Measurements from ENCODE around the gene TTC14. TPM values are rescaled to one million over a fixed set of nuclear protein-coding genes. Genes with fewer than 3 reads are reported as not detected.

The TTC14 gene
- total and polyA plus RNA-seq, 2 of the 8 experiments (the other 6 are each of a cell fraction or from before 2014, with no cell fraction given), result 10.2 to 22.3 TPM

- FAIRE-seq, result no peak
Measured at GRCh38 chr3:180657094-180657493, 55.1 kb downstream of the TTC14 start.

More at GRCh38 chr3:180657094-180657493, 55.1 kb downstream of the TTC14 start:
- H3K79me1 ChIP-seq (ENCODE audit: low read depth, low read length), result no peaks in the 10 kb centered on the region
- H3K14ac ChIP-seq (ENCODE audit: insufficient read length), result no peak overlapping the region
- no peaks in the 10 kb centered on the region for H3K23me2 ChIP-seq (ENCODE audit: low read depth, low read length)
- CTCF ChIA-PET (ENCODE audit: partially characterized antibody), result interaction anchor here (0.8 to 1.8 kb wide), 7 partner anchors 9 to 889 kb away, joined by 3 to 5 read pairs (median 3); partner anchors contain the start of gene CCDC39
- H2BK12ac ChIP-seq (ENCODE audit: low read depth, low read length), result no peak overlapping the region
- no peak overlapping the region for H3K4me2 ChIP-seq (ENCODE audit: insufficient read depth in 1 of 2, low read depth in 2 of 2, low read length in 2 of 2)
- no peak overlapping the region for H4K91ac ChIP-seq (replicated peaks; ENCODE audit: insufficient read length, low read length)
- no peaks in the 10 kb centered on the region for H3K36me3 ChIP-seq (ENCODE audit: control insufficient read depth in 2 of 4, insufficient read depth in 4 of 4, low read length in 3 of 4)
- no peak overlapping the region for H3K4me3 ChIP-seq (ENCODE audit: extremely low read depth in 1 of 4, insufficient read depth in 2 of 4, low read depth in 3 of 4, low read length in 4 of 4)
- no peak for DNase-seq (ENCODE audit: low read depth in 1 of 2, low spot score in 2 of 2)
- no peak overlapping the region for H2BK5ac ChIP-seq (ENCODE audit: low read depth, low read length)
- H3K79me2 ChIP-seq (ENCODE audit: control insufficient read depth in 1 of 2, insufficient read depth in 2 of 2, low read length in 2 of 2), result no peaks in the 10 kb centered on the region
- no peak overlapping the region for H3K18ac ChIP-seq (ENCODE audit: extremely low read depth, low read length)
- no peak overlapping the region for H3K9ac ChIP-seq (replicated peaks in 1 of 4; ENCODE audit: extremely low read depth in 1 of 4, low read depth in 3 of 4, low read length in 3 of 4)
- no peaks in the 10 kb centered on the region for H3K9me3 ChIP-seq (ENCODE audit: insufficient read depth in 2 of 2, low read depth in 1 of 2, low read length in 1 of 2)
- no peak overlapping the region for H4K8ac ChIP-seq (ENCODE audit: extremely low read depth, insufficient read depth, low read length)
- no peak overlapping the region for H3K4ac ChIP-seq (replicated peaks; ENCODE audit: insufficient read length, low read depth, low read length)
- no peak overlapping the region for H3K27ac ChIP-seq (ENCODE audit: low read depth, low read length)
- TF ChIP-seq SP4 (IDR thresholded peaks at IDR 0.05; ENCODE audit: low read length), result no peak
- no peak for TF ChIP-seq KDM4A (IDR thresholded peaks at IDR 0.05; ENCODE audit: low read depth, low read length, severe bottlenecking)
- no peak for TF ChIP-seq BCL11A (IDR thresholded peaks at IDR 0.05; ENCODE audit: low read depth in 2 of 2, low read length in 2 of 2)
- TF ChIP-seq CHD1 (IDR thresholded peaks at IDR 0.05; ENCODE audit: low read depth, low read length), result no peak
- TF ChIP-seq, protein P1, sequence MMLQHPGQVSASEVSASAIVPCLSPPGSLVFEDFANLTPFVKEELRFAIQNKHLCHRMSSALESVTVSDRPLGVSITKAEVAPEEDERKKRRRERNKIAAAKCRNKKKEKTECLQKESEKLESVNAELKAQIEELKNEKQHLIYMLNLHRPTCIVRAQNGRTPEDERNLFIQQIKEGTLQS (IDR thresholded peaks at IDR 0.05; ENCODE audit: insufficient read depth, low read depth, low read length), result no peak
- TF ChIP-seq BRCA1 (IDR thresholded peaks at IDR 0.05; ENCODE audit: low read depth, low read length), result no peak
- no peak for TF ChIP-seq SP1 (IDR thresholded peaks at IDR 0.05; ENCODE audit: low read depth, low read length)
- TF ChIP-seq KDM5A (IDR thresholded peaks at IDR 0.05; ENCODE audit: low read length), result no peak
- no peak for TF ChIP-seq SP2 (IDR thresholded peaks at IDR 0.05; ENCODE audit: low read length)
- H2BK120ac ChIP-seq (replicated peaks; ENCODE audit: low read depth, low read length), result no peak overlapping the region
- H2AFZ ChIP-seq (ENCODE audit: low read length), result no peak overlapping the region
- peaks cover 0 to 3% (median under 1%) of the 10 kb centered on the region in 4 experiments; a peak in 1 of 7 replicates for H3K4me1 ChIP-seq (replicated peaks in 1 of 4; ENCODE audit: control insufficient read depth in 3 of 4, insufficient read depth in 4 of 4, low read length in 3 of 4)
- H2AK5ac ChIP-seq (ENCODE audit: low read depth, low read length), result no peak overlapping the region
- no peak overlapping the region for H3K56ac ChIP-seq (replicated peaks; ENCODE audit: insufficient read length, low read depth, low read length)
- no peaks in the 10 kb centered on the region for H4K20me1 ChIP-seq (replicated peaks in 1 of 2; ENCODE audit: control insufficient read depth in 1 of 2, insufficient read depth in 2 of 2, low read length in 2 of 2)
- POLR2A ChIA-PET (ENCODE audit: partially characterized antibody), result interaction anchor here (0.9 kb wide), 1 partner anchor 21 kb away, joined by 4 read pairs; no protein-coding TSS in a partner anchor
- WGBS, 2 experiments (ENCODE audit: extremely low coverage in 1 of 2, insufficient coverage in 1 of 2, insufficient read length in 1 of 2, insufficient replicate concordance in 2 of 2, low coverage in 1 of 2, low lambda C conversion rate in 2 of 2, missing lambda C conversion rate in 1 of 2), result 92% methylated on average over 4 of the region's 4 CpGs; no CpG with 5 or more reads in 1 of the 2 experiments
- H2BK15ac ChIP-seq (ENCODE audit: low read length), result no peak overlapping the region
- H3K27me3 ChIP-seq (replicated peaks in 1 of 4; ENCODE audit: control insufficient read depth in 3 of 4, extremely low read depth in 1 of 4, insufficient read depth in 3 of 4, low read length in 3 of 4), result no peaks in the 10 kb centered on the region
- no peak overlapping the region for H2BK20ac ChIP-seq (ENCODE audit: low read length)
- no peak overlapping the region for H3K23ac ChIP-seq (ENCODE audit: insufficient read length)
- H4K5ac ChIP-seq (ENCODE audit: insufficient read length, low read depth, low read length), result no peak overlapping the region
